ENCODE data around the gene CLECL1.
A peak's percentile ranks its signal among the peaks of the same experiment; 100 is the strongest.
"Not testable (repeated sequence)": the region's sequence is repeated elsewhere in the genome, so short reads cannot be mapped to it uniquely, and the experiment has no call there.

Gene CLECL1

GRCh38 chr12:9719790-9720189 is 13.1 kb downstream of the CLECL1 start:
- DNase-seq = no peak

GRCh38 chr12:9718968-9719367 is 13.9 kb downstream of the CLECL1 start:
- DNase-seq = no peak

GRCh38 chr12:9717070-9717925 is 15.6 kb downstream of the CLECL1 start:
- no peak for DNase-seq

GRCh38 chr12:9713032-9713558 is 19.8 kb downstream of the CLECL1 start:
- not testable (repeated sequence) for DNase-seq

GRCh38 chr12:9711664-9712063 is 21.2 kb downstream of the CLECL1 start:
- no peak for DNase-seq

GRCh38 chr12:9710584-9711375 is 22.1 kb downstream of the CLECL1 start:
- DNase-seq = no peak

GRCh38 chr12:9708853-9709252 is 24.0 kb downstream of the CLECL1 start:
- DNase-seq = no peak

- DNase-seq = peak; percentile 57
These were observed 24.8 kb downstream of the CLECL1 start for GRCh38 chr12:9707864-9708808.

- DNase-seq = no peak
These were observed 25.5 kb downstream of the CLECL1 start for GRCh38 chr12:9707356-9707755.

- no peak for DNase-seq
These were observed 26.7 kb downstream of the CLECL1 start for GRCh38 chr12:9706086-9706685.

- not testable (repeated sequence) for DNase-seq
These were observed 28.3 kb downstream of the CLECL1 start for GRCh38 chr12:9704561-9704960.

- no peak for DNase-seq
These were observed 30.6 kb downstream of the CLECL1 start for GRCh38 chr12:9702255-9702654.

GRCh38 chr12:9701380-9702154 is 31.3 kb downstream of the CLECL1 start:
- no peak for DNase-seq

GRCh38 chr12:9700606-9700956 is 32.3 kb downstream of the CLECL1 start:
- no peak for DNase-seq

GRCh38 chr12:9699898-9700605 is 32.8 kb downstream of the CLECL1 start:
- no peak for DNase-seq

- no peak for DNase-seq
These were observed 33.5 kb downstream of the CLECL1 start for GRCh38 chr12:9699269-9699897.

GRCh38 chr12:9698681-9699080 is 34.2 kb downstream of the CLECL1 start:
- DNase-seq = no peak

GRCh38 chr12:9697619-9698018 is 35.3 kb downstream of the CLECL1 start:
- DNase-seq = no peak

GRCh38 chr12:9695661-9696060 is 37.2 kb downstream of the CLECL1 start:
- not testable (repeated sequence) for DNase-seq

GRCh38 chr12:9695150-9695549 is 37.7 kb downstream of the CLECL1 start:
- DNase-seq = not testable (repeated sequence)

All from T-helper 9 cell (primary cell).